Activated CD4-positive, alpha-beta T cell treated with anti-CD3 and anti-CD28 coated beads for 1 hour (primary cell): Measurements from ENCODE around the gene TMED5.
"Not testable (repeated sequence)": the region's sequence is repeated elsewhere in the genome, so short reads cannot be mapped to it uniquely, and the experiment has no call there.

Source experiments
- DNase-seq: peaks from one replicate; pipeline ENCODE4 v3.0.0-alpha.2; 2020

TMED5 gene

GRCh38 chr1:93170141-93170678 lies 10.0 kb downstream of the TMED5 start:
- not testable (repeated sequence) for DNase-seq

- DNase-seq = no peak
Measured at GRCh38 chr1:93167006-93167405, 13.2 kb downstream of the TMED5 start.

- DNase-seq = not testable (repeated sequence)
Measured at GRCh38 chr1:93165895-93166294, 14.3 kb downstream of the TMED5 start.

- no peak for DNase-seq
Measured at GRCh38 chr1:93164816-93165215, 15.4 kb downstream of the TMED5 start.

GRCh38 chr1:93163314-93163713 lies 16.9 kb downstream of the TMED5 start:
- not testable (repeated sequence) for DNase-seq

GRCh38 chr1:93159337-93159736 lies 20.9 kb downstream of the TMED5 start:
- DNase-seq = no peak

- DNase-seq = no peak
Measured at GRCh38 chr1:93155335-93155734, 24.9 kb downstream of the TMED5 start.

- no peak for DNase-seq
Measured at GRCh38 chr1:93154898-93155297, 25.3 kb downstream of the TMED5 start.

- no peak for DNase-seq
Measured at GRCh38 chr1:93152835-93153234, 27.4 kb downstream of the TMED5 start.

- no peak for DNase-seq
Measured at GRCh38 chr1:93151474-93151873, 28.7 kb downstream of the TMED5 start.

GRCh38 chr1:93150729-93151128 lies 29.5 kb downstream of the TMED5 start:
- DNase-seq = no peak

- no peak for DNase-seq
Measured at GRCh38 chr1:93148001-93148400, 32.2 kb downstream of the TMED5 start.

GRCh38 chr1:93143769-93144168 lies 36.4 kb downstream of the TMED5 start:
- DNase-seq = no peak

GRCh38 chr1:93143136-93143535 lies 37.1 kb downstream of the TMED5 start:
- DNase-seq = no peak

GRCh38 chr1:93142161-93142560 lies 38.1 kb downstream of the TMED5 start:
- DNase-seq = no peak

- no peak for DNase-seq
Measured at GRCh38 chr1:93140106-93140505, 40.1 kb downstream of the TMED5 start.

GRCh38 chr1:93137604-93138292 lies 42.5 kb downstream of the TMED5 start:
- DNase-seq = no peak

- no peak for DNase-seq
Measured at GRCh38 chr1:93136445-93136844, 43.8 kb downstream of the TMED5 start.

GRCh38 chr1:93132638-93133037 lies 47.6 kb downstream of the TMED5 start:
- DNase-seq = no peak

GRCh38 chr1:93129507-93130099 lies 50.6 kb downstream of the TMED5 start:
- no peak for DNase-seq

- no peak for DNase-seq
Measured at GRCh38 chr1:93124556-93125355, 55.5 kb downstream of the TMED5 start.

GRCh38 chr1:93123201-93123783 lies 56.9 kb downstream of the TMED5 start:
- DNase-seq = no peak

GRCh38 chr1:93120614-93121013 lies 59.6 kb downstream of the TMED5 start:
- DNase-seq = no peak
